Adrenal gland (tissue), 12 donors: ENCODE measurements around the gene MCTP1. TPM values are rescaled to one million over a fixed set of nuclear protein-coding genes. Genes with fewer than 3 reads are reported as not detected.

Experiments
- DNase-seq, 7 donors: peaks; one replicate each; pipeline ENCODE4 v3.0.0-alpha.2; 2019 to 2020
- H3K27ac ChIP-seq, 5 donors: fragments of 200-600 bp; sonication (generic) in 4 of 5; 1 replicate in 3 of 5; 2 replicates in 2 of 5; pipeline versions ENCODE4 v1.5.1 to v1.8.0; 2016 to 2020; ENCODE audit warnings: mild to moderate bottlenecking in 1 of 5
- H3K27me3 ChIP-seq: fragments of 200-600 bp; 2 replicates; pipeline ENCODE4 v1.8.0; 2021
- H3K36me3 ChIP-seq, 2 donors: fragments of 200-600 bp; replicated peaks in 1 of 2; 1 replicate in 1 of 2; 2 replicates in 1 of 2; pipeline versions ENCODE4 v1.5.1 to v1.8.0; 2018 to 2022
- H3K4me1 ChIP-seq, 2 donors: fragments of 200-600 bp; replicated peaks in 1 of 2; 1 replicate in 1 of 2; 2 replicates in 1 of 2; pipeline versions ENCODE4 v1.5.1 to v1.8.0; 2018 to 2021
- H3K4me3 ChIP-seq, 4 donors: fragments of 200-600 bp; sonication (generic) in 3 of 4; one replicate each; pipeline ENCODE4 v1.5.1; 2016 to 2018
- H3K9me3 ChIP-seq, 3 donors: fragments of 200-600 bp; sonication (generic) in 1 of 3; replicated peaks in 1 of 3; 1 replicate in 2 of 3; 2 replicates in 1 of 3; pipeline versions ENCODE4 v1.5.1 to v1.8.0; 2016 to 2021
- CTCF ChIP-seq, 6 experiments: fragments of 450-650 bp in 4 of 6; fragments of 200-600 bp in 2 of 6; sonication (generic) in 1 of 6; IDR thresholded peaks; 1 replicate in 5 of 6; 2 replicates in 1 of 6; pipeline versions ENCODE4 v1.5.1 to v1.8.0; 2016 to 2021; ENCODE audit warnings: antibody characterized with exemption in 6 of 6, mild to moderate bottlenecking in 2 of 6, moderate library complexity in 1 of 6
- POLR2A ChIP-seq, 2 donors: fragments of 450-650 bp; IDR thresholded peaks; one replicate each; pipeline ENCODE4 v1.6.1; 2017; ENCODE audit warnings: antibody characterized with exemption in 2 of 2, mild to moderate bottlenecking in 2 of 2, moderate library complexity in 1 of 2
- WGBS, 4 donors: extraction: QIAGEN DNeasy Blood & Tissue Kit in 2 of 4; methylation state at CpG; one replicate each; pipeline versions ENCODE4 v1.1.5 to v1.1.7; 2013 to 2017; 5-methylcytosine and 5-hydroxymethylcytosine counted together
- intact Hi-C, 2 donors: fragments of 100-400 bp; cut with DNase I; formaldehyde crosslinking; loops; one replicate each; pipeline versions ENCODE4 v1.14.1 to v1.15.0; 2022 to 2023
- polyA plus RNA-seq, 3 donors: library from polyadenylated mRNA; stranded (reverse); fragments of 200-250 nt in 2 of 3; fragments of 350-450 nt in 1 of 3; fragmentation: Illumina TruSeq in 1 of 3; extraction: RNeasy Lipid Tissue Mini Kit (QIAGEN cat#74804) in 1 of 3; gene quantifications; one replicate each; pipeline ENCODE4 v1.2.3, GENCODE V29; 2013 to 2014
- total RNA-seq, 9 donors: library from RNA; depleted of rRNA in 4 of 9; stranded (reverse); fragments of >200 nt in 4 of 9; fragments of 120-200 nt in 1 of 9; fragmentation: NEBNext Ultra II Directional in 1 of 9; extraction: Animal tissue kit (Norgen Biotek cat#: 25700) in 1 of 9; gene quantifications; one replicate each; pipeline versions ENCODE4 v1.1.0 to v1.2.4, GENCODE V29; 2013 to 2023
- donor health status: healthy with polysubstance abuse.
- donor health status: Bipolar disorder and iron deficiency.
- donor health status: DM: yes; HTN: yes; CAD: no.
- donor health status: DM: no; HTN: no; CAD: no.
- donor health status: DM: no; HTN: no; CAD: no.
- donor health status: DM: yes; HTN: yes; CAD: no.

Gene MCTP1
- total and polyA plus RNA-seq, 12 donors, result 1.2 to 20.1 (median 5.1) TPM

GRCh38 chr5:95069021-95069420 lies 215.9 kb downstream of the MCTP1 start:
- Histone ChIP-seq H3K27ac (no peak overlapping the region), H3K4me1 (no peaks in the 10 kb centered on the region), H3K9me3 (no peaks in the 10 kb centered on the region), H3K27me3 (no peaks in the 10 kb centered on the region), H3K36me3 (no peaks in the 10 kb centered on the region), H3K4me3 (no peak overlapping the region)
- no peak for TF ChIP-seq POLR2A (IDR thresholded peaks at IDR 0.05)
- TF ChIP-seq CTCF (IDR thresholded peaks at IDR 0.05), result no peak
- DNase-seq, result no peak
- WGBS, 4 donors, result 59 to 74% (median 69%) methylated on average over 2 of the region's 2 CpGs
- intact Hi-C loops, result no loop called here

- H3K27ac ChIP-seq, result no peak overlapping the region
- intact Hi-C loops, result no loop called here
- H3K4me3 ChIP-seq, result no peak overlapping the region
- TF ChIP-seq POLR2A (IDR thresholded peaks at IDR 0.05) (no peak), CTCF (IDR thresholded peaks at IDR 0.05) (no peak)
- no peaks in the 10 kb centered on the region for H3K36me3 ChIP-seq
- H3K9me3 ChIP-seq, result no peaks in the 10 kb centered on the region
- H3K4me1 ChIP-seq, result no peaks in the 10 kb centered on the region
- 65 to 71% (median 69%) methylated on average over 7 of the region's 7 CpGs for WGBS, 4 donors
- DNase-seq, result no peak
- no peaks in the 10 kb centered on the region for H3K27me3 ChIP-seq
These were observed 216.5 kb downstream of the MCTP1 start for GRCh38 chr5:95068289-95068910.

GRCh38 chr5:95066048-95066447 lies 218.8 kb downstream of the MCTP1 start:
- H3K27me3 ChIP-seq, result no peaks in the 10 kb centered on the region
- no peaks in the 10 kb centered on the region for H3K36me3 ChIP-seq
- no peak for DNase-seq
- intact Hi-C loops, result no loop called here
- 46 to 74% (median 66%) methylated on average over 1 of the region's 1 CpG for WGBS, 4 donors
- no peak overlapping the region for H3K4me3 ChIP-seq
- no peaks in the 10 kb centered on the region for H3K9me3 ChIP-seq
- H3K27ac ChIP-seq, result no peak overlapping the region
- TF ChIP-seq POLR2A (IDR thresholded peaks at IDR 0.05) (no peak), CTCF (IDR thresholded peaks at IDR 0.05) (no peak)
- H3K4me1 ChIP-seq, result no peaks in the 10 kb centered on the region

- Histone ChIP-seq H3K27me3 (no peaks in the 10 kb centered on the region), H3K27ac (no peak overlapping the region), H3K9me3 (no peaks in the 10 kb centered on the region), H3K4me3 (no peak overlapping the region), H3K36me3 (no peaks in the 10 kb centered on the region), H3K4me1 (no peaks in the 10 kb centered on the region)
- no peak for DNase-seq
- TF ChIP-seq POLR2A (IDR thresholded peaks at IDR 0.05), result no peak
- TF ChIP-seq CTCF (IDR thresholded peaks at IDR 0.05), result no peak
- intact Hi-C loops, result no loop called here
- 58 to 81% (median 64%) methylated on average over 2 of the region's 2 CpGs for WGBS, 4 donors
These were observed 221.4 kb downstream of the MCTP1 start for GRCh38 chr5:95063492-95063891.
